Measurements from ENCODE around the gene SZT2. TPM values are rescaled to one million over a fixed set of nuclear protein-coding genes. Genes with fewer than 3 reads are reported as not detected.
A peak's percentile ranks its signal among the peaks of the same experiment; 100 is the strongest.

The SZT2 gene
- total RNA-seq, 1 donor from 2014 or later, result 11.0 TPM

DNA sequence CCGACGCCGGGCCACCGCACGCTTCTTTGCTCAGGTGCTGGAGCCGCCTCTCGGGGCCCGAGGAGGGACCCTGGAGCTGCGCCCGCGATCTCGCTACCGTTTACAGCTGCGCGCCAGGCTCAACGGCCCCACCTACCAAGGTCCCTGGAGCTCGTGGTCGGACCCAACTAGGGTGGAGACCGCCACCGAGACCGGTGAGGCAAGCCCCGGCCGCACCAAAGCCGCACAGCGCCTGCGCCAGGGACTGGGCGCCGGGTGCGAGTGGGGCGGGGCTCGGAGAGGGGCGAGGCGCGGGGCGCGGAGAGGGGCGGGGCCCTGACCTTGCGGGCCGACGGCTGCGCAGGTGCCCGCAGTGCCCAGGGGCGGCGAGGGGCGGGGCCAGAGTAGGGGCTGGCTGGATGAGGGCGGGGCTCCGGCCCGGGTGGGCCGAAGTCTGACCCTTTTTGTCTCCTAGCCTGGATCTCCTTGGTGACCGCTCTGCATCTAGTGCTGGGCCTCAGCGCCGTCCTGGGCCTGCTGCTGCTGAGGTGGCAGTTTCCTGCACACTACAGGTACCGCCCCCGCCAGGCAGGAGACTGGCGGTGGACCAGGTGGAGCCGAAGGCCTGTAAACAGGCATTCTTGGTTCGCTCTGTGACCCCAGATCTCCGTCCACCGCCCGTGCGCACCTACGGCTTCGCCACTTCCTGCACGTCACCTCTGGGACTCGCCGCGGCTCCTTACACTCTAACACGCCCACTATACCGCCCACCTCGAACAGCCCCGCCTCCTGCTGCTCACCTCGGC lies 40.7 kb upstream of the SZT2 start:
- H3K4me1 ChIP-seq, result peaks cover 47% of the 10 kb centered on the region
- H3K9me3 ChIP-seq (ENCODE audit: low read depth), result no peaks in the 10 kb centered on the region
- H3K79me2 ChIP-seq (ENCODE audit: low read depth), result no peaks in the 10 kb centered on the region
- H3K27me3 ChIP-seq, result peaks cover 14% of the 10 kb centered on the region
- peak overlapping the region; percentile 90 for H3K4me2 ChIP-seq
- peak overlapping the region; percentile 85 for H3K4me3 Mint-ChIP-seq
- peaks cover 39% of the 10 kb centered on the region for H3K4me1 Mint-ChIP-seq
- H3K27ac Mint-ChIP-seq, result peak overlapping the region; percentile 92
- H3K27ac ChIP-seq, result peak overlapping the region; percentile 96
- peak overlapping the region; percentile 98 for H2AFZ ChIP-seq (replicated peaks)
- H3K27me3 Mint-ChIP-seq (ENCODE audit: insufficient read depth, low read depth), result peaks cover 9% of the 10 kb centered on the region
- H3K9ac ChIP-seq, result peak overlapping the region; percentile 49
- TF ChIP-seq EZH2 (IDR thresholded peaks at IDR 0.05) (no peak), EZH2phosphoT487 (IDR thresholded peaks at IDR 0.05) (no peak)
- TF ChIP-seq, protein P1, sequence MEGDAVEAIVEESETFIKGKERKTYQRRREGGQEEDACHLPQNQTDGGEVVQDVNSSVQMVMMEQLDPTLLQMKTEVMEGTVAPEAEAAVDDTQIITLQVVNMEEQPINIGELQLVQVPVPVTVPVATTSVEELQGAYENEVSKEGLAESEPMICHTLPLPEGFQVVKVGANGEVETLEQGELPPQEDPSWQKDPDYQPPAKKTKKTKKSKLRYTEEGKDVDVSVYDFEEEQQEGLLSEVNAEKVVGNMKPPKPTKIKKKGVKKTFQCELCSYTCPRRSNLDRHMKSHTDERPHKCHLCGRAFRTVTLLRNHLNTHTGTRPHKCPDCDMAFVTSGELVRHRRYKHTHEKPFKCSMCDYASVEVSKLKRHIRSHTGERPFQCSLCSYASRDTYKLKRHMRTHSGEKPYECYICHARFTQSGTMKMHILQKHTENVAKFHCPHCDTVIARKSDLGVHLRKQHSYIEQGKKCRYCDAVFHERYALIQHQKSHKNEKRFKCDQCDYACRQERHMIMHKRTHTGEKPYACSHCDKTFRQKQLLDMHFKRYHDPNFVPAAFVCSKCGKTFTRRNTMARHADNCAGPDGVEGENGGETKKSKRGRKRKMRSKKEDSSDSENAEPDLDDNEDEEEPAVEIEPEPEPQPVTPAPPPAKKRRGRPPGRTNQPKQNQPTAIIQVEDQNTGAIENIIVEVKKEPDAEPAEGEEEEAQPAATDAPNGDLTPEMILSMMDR (IDR thresholded peaks at IDR 0.05), result no peak
- no peaks in the 10 kb centered on the region for H3K36me3 Mint-ChIP-seq
- H4K20me1 ChIP-seq (ENCODE audit: low read depth), result no peaks in the 10 kb centered on the region
- peak overlapping the region; percentile 75 for H3K4me3 ChIP-seq
- peaks cover 33% of the 10 kb centered on the region for H3F3A ChIP-seq (ENCODE audit: low read depth)
- H3K9me3 Mint-ChIP-seq, result no peaks in the 10 kb centered on the region
- peak; percentile 97 for DNase-seq (ENCODE audit: low spot score)
- H3K36me3 ChIP-seq, result no peaks in the 10 kb centered on the region

DNA sequence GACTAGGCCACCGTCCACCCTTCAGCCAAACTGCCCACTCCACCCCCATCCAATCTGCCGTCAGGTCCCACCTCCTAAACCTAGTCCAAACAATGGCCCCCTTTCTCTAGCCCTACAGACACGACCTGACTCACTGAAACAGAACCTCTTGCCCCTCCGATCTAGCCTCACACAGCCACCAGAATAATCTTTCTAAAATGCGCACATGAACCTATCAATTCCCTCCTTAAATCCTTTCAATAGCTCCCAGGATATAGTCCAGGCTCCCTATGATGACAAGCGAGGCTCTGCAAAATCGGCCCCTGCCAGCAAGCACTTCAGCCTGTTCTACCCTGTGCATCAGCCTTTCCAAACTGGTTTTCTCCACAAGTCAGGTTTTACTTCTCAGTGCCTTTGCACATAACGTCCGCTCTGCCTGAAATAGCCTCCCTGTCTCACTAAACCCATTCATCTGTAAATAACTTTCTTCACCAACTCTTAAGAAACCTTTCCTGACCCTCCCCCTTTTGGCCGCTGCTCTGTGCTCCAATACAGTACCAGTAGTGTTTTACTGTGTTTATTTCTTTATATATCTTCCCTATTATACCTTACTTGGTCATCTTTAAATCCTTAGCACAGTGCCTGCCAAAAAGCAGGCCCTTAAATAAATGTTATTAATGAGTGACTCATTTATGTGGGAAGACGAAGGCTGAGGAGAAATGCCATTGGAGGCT lies 39.9 kb upstream of the SZT2 start:
- H3K4me2 ChIP-seq, result peak overlapping the region; percentile 90
- no peak overlapping the region for H3K9ac ChIP-seq
- no peak for TF ChIP-seq EZH2phosphoT487 (IDR thresholded peaks at IDR 0.05)
- TF ChIP-seq, protein P1 (IDR thresholded peaks at IDR 0.05), result no peak
- TF ChIP-seq EZH2 (IDR thresholded peaks at IDR 0.05), result no peak

DNA sequence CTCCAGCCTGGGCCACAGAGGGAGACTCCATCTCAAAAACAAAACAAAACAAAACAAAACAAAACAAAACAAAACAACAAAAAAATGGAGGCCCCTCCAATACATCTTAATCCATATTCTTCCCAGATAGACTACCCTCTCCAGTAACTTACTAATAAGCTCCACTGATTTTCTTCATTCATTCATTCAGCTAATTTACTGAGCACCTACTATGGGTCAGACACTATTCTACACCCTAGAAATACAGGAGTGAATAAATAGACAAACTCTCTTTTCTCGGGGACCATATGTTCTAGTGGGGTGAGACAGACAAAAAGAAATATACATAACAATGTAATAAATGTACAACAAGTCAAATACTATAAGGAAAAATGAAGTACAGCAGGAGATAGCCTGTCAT lies 38.7 kb upstream of the SZT2 start:
- Mint-ChIP-seq H3K27me3 (ENCODE audit: insufficient read depth, low read depth) (peaks cover 9% of the 10 kb centered on the region), H3K36me3 (no peaks in the 10 kb centered on the region), H3K4me3 (no peak overlapping the region), H3K4me1 (peaks cover 36% of the 10 kb centered on the region), H3K27ac (no peak overlapping the region), H3K9me3 (no peaks in the 10 kb centered on the region)
- no peak overlapping the region for H3K9ac ChIP-seq
- H3K79me2 ChIP-seq (ENCODE audit: low read depth), result no peaks in the 10 kb centered on the region
- no peak overlapping the region for H3K4me2 ChIP-seq
- TF ChIP-seq EZH2phosphoT487 (IDR thresholded peaks at IDR 0.05) (no peak), EZH2 (IDR thresholded peaks at IDR 0.05) (no peak)
- TF ChIP-seq, protein P1 (IDR thresholded peaks at IDR 0.05), result no peak
- peaks cover 14% of the 10 kb centered on the region for H3K27me3 ChIP-seq
- DNase-seq (ENCODE audit: low spot score), result no peak
- H3K36me3 ChIP-seq, result no peaks in the 10 kb centered on the region
- no peaks in the 10 kb centered on the region for H3K9me3 ChIP-seq (ENCODE audit: low read depth)
- H3K4me1 ChIP-seq, result peaks cover 40% of the 10 kb centered on the region
- H4K20me1 ChIP-seq (ENCODE audit: low read depth), result no peaks in the 10 kb centered on the region
- peaks cover 33% of the 10 kb centered on the region for H3F3A ChIP-seq (ENCODE audit: low read depth)
- no peak overlapping the region for H3K27ac ChIP-seq
- no peak overlapping the region for H2AFZ ChIP-seq (replicated peaks)
- no peak overlapping the region for H3K4me3 ChIP-seq

More for the DNA sequence above, 39.9 kb upstream of the SZT2 start:
- Histone ChIP-seq H3K9me3 (ENCODE audit: low read depth) (no peaks in the 10 kb centered on the region), H3F3A (ENCODE audit: low read depth) (peaks cover 33% of the 10 kb centered on the region), H3K27ac (peak overlapping the region; percentile 96), H3K27me3 (peaks cover 14% of the 10 kb centered on the region), H3K79me2 (ENCODE audit: low read depth) (no peaks in the 10 kb centered on the region), H2AFZ (replicated peaks) (peak overlapping the region; percentile 98), H3K4me1 (peaks cover 47% of the 10 kb centered on the region), H4K20me1 (ENCODE audit: low read depth) (no peaks in the 10 kb centered on the region), H3K4me3 (peak overlapping the region; percentile 75), H3K36me3 (no peaks in the 10 kb centered on the region)
- no peaks in the 10 kb centered on the region for H3K9me3 Mint-ChIP-seq
- H3K36me3 Mint-ChIP-seq, result no peaks in the 10 kb centered on the region
- peaks cover 39% of the 10 kb centered on the region for H3K4me1 Mint-ChIP-seq
- H3K27ac Mint-ChIP-seq, result peak overlapping the region; percentile 92
- DNase-seq (ENCODE audit: low spot score), result peak; percentile 41
- peak overlapping the region; percentile 85 for H3K4me3 Mint-ChIP-seq
- H3K27me3 Mint-ChIP-seq (ENCODE audit: insufficient read depth, low read depth), result peaks cover 9% of the 10 kb centered on the region
